Occipital lobe (tissue), 2 donors: ENCODE results near the gene SPATA24. TPM values are rescaled to one million over a fixed set of nuclear protein-coding genes. Genes with fewer than 3 reads are reported as not detected.
"Not testable (repeated sequence)": the region's sequence is repeated elsewhere in the genome, so short reads cannot be mapped to it uniquely, and the experiment has no call there.

Source experiments
- DNase-seq: peaks from one replicate; lab custom pipeline; 2025; lab: John Stamatoyannopoulos, UW
- total RNA-seq: library from RNA; depleted of rRNA; stranded (reverse); fragments of >200 nt; gene quantifications from one replicate; pipeline ENCODE4 v1.2.3, GENCODE V29; 2014

The SPATA24 gene
- total RNA-seq, 1 donor from 2014 or later, result 3.6 TPM

DNA sequence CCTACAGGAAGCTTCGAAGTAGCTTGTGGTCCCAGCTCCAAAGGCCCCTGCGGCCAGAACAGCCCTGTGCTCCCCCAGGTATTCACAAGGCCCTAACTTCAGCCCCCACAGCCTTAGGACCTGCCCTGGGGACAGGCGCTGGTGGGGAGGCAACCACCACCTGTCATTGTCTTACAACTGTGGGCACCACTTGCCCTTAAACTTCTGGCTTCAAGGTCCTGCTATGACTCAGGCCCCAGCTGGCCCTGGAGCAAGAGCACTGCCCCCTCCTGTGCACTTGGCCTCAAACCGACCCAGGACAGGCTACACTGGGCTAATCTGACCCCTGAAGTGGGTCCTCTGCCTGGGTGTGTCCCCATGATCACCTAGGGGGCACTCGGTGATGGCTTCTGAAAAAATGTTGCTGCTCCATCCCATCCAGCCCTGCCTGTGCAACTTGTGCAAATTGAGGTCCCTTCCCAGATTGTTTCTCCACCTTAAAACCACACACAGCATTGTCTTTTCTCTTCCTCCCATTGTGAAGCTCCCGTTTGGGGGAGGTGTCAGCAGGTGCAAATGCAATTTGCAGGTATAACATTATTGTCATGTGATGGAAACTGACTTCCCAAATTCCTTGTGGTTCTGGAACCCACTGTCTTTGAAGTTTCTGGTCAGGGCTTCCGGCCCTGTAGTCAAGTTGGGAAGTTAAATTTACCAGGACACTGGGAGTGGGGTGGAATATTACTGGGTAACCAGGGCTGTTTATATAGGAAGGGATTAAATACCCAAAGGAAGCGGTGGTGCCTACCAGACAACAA lies 7.8 kb downstream of the SPATA24 start:
- no peak for DNase-seq

DNA sequence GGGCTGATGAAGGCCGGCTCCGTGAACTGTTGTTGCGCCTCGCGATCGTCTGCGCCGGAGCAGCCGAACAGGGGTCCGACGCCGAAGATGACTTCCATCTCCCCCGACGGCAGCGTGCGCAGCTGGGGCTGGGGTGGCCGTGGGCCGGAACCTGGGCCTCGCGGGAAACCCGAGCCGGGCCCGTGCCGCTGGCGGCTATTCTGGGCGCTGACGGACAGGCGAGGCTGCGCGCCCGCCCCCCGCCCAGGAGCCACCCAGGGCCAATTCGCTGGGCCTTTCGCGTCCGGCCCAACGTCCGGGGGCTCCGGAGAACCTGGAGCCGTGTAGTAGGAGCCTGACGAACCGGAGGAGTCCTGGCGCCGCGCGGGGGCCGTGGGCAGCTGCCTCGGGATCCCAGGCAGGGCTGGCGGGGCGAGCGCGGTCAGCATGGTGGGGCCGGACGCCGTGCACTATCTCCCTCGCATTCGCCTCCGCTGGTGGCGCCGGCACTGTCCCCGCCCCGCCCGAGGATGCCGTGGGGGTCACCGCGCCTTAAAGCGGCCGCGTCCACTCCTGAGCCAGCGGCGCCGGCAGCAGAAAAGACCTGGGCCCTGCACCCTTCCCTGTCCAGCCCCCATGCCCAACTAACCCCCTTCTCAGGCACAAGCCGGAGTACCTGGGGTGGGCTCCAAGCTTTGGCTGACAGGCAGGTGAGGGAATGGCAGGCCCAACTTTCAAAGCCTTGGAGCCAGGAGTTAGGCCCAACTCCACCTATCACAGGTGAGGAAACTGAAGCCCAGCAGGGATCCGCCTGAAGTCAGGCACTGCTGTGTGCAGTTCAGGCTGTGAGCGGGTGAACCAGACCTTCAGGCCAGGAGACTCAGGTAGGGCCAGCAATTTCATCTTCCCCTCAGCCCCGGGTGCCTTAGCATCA lies 9.0 kb downstream of the SPATA24 start, which contains the start of gene PROB1:
Gene PROB1, minus strand, starts transcription at position 451 of the 913 bp plus-strand sequence. Its CDS starts 23 bp downstream, at position 428.
- DNase-seq, result no peak

DNA sequence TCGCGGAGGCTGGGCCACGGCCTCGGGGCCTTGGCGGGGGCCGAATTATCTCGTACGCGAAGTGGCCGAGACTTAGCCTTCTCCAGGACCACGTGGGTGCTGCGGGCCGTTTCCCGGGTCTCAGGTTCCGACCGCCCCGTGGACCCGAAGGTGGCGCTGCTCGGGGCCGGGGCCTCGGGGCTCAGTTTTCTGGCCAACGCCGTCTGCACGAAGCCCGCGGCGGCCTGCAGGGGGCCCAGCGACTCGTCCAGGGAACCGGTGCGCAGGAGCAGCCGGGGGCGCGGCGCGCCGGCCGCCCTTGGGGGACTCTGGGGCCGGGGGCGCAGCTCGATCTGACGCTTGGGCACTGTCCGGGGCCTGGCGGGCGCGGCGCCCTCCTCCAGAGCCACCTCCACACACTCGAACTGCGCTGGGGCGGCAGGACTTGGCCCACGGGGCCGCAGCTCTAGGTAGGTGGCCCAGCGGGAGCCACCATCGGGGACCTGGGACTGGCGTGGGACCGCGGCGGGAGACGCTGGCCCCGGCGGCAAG lies 9.7 kb downstream of the SPATA24 start:
- DNase-seq, result no peak

DNA sequence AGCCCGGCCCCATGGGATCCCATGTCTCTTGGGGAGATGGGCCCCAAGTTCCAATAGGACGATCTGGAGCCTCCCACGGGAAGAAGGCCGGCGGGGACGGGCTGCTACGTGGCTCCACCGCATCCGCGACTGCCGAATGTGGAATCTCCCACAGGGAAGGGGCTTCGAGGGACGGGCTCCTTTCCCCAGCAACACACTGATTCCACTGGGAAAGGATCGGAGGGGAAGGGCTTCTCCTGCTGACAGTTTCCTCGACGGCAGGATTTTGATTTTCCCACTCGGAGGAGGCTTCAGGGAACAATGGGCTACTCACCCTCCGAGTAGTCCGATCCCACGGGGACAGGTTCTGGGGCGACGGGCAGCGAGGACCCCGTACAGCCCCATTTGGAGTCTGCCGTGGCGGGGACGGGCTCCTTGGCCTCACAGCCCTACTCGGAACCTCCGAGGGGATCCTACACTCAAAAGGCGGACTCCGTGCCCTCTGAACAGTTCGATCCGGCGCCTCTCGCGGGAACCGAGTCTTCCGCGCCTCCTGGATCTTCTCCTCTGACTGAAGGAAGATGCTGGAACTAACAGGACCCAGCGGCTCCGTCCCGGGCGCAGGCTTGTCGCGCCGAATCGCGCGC lies 10.3 kb downstream of the SPATA24 start:
- no peak for DNase-seq

DNA sequence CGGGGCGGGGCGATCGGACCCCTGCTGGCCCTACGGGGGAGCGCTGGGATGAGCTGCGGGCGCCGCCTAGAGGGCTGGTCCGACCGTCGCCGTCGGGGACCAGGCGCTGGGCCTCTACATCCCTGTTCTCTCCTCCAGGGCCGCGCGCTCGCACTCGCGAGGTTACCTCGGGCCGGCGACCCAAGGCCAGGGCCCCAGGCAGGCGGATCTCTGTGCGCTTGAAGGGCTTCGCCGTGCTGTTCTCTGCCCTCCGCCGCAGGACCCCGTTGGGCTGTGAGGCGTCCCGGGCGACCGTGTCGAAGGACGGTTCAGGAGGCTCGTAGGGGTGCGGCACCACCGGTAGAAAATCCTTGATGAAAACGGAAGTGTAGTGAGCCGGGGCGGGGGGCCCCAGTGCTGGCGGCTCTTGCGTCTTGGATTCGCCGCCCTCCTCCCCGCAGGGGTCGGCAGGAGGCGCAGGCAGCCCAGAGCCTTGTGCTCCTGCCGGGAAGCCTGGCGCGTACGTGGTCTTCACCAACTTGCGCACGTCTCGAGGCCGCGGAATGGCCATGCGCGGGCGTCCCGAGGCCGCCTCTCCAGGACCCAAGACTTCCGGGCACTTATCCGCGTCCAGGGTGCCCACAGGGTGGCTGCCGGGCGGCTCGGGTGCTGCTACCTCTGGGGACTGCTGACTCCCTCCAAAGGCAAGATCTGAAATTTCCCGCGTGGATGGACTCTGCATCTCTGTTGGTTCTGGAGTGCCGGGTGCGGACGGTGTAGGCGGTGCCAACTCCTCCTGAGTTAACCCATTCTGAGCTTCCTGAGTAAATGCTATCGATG lies 11.0 kb downstream of the SPATA24 start:
- no peak for DNase-seq

DNA sequence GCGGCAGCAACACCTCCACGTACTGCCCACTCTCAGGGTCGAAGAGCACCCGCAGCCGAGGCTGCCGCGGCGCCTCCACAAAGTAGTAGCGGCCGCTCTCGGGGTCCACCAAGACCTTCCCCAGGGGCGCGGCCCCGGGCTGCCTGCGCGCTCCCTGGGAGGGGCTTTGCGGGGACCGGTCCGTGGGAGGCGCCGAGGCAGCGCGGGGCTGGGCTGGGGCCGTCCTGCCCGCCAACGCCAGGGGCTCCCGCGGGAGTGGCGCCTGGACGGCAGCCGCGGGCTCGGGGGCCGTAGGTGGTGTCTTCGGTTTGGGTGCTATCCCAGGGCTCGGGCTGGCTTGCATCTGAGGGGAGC lies 11.6 kb downstream of the SPATA24 start:
- no peak for DNase-seq

DNA sequence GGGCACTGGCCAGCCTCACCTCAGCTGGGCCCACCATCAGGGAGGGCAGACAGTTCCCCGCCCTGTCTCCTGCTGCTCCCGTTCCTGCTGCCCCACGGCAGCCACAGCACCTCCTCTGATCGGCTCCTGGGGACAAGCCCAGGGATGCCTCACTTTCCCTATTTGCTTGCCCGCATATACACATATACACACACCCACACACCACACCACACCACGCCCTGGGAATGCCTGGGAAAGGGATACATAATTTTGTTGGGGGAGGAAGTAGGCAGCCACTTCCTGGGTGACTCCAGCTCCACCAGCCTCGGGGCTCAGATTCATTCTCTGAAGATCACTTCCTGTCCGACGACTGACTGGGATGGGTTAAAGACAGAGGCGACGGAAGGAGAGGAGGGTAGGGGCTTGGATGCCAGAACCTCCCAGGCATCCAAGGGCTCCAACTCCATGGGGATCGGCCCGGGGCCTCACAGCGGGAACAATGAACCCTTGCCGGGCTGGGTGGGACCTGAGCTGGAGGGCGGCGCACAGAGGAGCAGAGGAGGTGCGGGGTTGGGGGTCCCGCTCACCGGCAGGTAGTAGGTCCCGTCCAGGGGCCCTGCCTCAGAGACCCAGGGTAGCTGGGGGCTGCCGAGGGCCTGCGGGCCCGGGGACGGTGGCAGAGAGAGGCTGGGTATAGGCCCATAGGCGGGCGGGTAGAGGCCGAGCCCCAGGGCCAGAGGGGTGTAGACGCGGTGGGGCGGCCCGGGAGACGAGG lies 12.1 kb downstream of the SPATA24 start:
- no peak for DNase-seq

DNA sequence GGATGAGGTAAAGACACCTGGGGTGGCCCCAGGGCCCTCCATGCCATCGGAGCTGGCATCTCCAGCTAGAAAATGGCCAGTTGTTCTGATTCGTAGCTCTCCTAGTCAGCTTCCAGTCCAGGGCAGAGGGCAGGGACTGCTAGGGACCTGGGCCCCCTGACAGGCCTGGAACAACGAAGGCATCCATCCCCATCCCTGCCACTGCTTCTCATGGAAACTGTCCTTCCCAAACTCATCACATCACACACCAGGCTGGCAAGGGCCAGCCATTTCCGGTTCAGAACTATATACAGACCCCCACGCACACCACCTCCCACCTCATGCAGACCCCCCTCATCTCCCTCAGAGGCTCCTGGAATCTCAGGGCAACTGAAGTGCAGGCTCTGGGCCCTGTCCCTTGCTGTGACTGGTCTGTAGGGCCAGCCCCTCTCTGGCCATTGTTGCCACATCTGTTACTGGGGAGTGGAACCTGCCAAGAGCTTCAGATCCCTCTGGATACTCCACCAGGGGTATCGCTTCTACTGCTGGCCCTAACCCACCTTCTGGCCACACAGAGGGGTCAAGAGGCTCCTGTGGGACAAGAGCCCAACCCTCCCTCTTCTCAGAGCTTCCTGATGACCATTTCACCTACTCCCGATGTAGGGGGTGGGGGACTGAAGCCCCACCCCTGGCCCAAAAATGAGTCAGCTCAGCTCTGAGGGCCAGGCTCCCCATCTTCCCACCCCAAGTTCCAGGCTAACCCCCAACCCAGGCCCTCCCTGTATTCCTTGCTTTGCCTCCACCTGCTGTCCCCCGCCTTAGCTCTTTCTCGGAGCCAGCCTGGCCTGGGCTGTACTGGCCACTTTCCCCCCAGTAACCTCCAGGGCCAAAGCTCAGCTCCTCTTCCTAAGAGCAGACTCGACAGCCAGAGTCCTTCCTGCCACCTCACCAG lies 13.0 kb downstream of the SPATA24 start:
- no peak for DNase-seq

DNA sequence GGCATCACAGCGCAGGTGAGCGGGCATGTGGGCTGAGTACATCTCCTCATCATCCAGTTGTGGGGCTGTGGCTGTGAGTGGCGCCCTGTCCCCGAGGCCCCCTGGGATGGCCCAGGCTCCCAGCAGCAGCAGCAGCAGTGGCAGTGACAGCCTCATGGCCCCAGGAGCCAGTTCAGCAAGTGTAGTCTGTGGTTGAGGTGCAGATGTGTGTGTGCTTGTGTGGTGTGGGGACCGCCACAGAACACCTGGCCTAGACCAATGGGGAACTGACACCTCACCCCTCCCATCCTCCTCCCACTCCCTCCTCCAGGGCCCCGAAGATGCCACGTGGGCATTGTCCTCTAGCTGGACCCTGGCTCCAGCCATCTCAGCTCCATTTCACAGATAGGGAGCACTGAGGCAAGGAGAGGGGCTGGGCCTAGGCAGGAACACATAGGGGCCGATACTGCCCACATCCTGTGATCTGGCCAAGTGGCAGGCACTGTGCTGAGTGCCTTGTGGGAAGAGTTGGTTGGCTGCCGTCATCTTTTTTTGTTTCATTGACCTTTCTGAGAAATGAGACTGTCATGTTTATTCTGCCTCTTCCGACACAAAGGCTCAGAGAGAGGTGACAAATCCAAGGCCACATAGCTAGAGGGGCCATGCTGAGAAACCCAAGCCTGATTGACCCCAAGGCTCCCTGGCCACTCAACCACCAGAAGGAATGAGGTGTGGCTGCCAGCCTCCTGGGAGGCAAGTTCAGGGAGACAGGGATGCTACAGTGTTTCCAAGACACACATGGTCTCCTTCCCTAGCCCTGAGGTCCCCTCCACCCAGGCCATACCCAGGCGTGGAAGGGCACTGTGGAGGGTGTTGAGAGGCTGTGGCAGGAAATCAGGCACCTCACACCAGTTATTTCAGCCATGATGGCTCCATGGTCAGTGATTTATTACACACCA lies 13.9 kb downstream of the SPATA24 start, which contains the start of gene MZB1:
Gene MZB1, minus strand, starts transcription at position 213 of the 938 bp plus-strand sequence. Its CDS starts 57 bp downstream, at position 156.
- DNase-seq, result no peak

DNA sequence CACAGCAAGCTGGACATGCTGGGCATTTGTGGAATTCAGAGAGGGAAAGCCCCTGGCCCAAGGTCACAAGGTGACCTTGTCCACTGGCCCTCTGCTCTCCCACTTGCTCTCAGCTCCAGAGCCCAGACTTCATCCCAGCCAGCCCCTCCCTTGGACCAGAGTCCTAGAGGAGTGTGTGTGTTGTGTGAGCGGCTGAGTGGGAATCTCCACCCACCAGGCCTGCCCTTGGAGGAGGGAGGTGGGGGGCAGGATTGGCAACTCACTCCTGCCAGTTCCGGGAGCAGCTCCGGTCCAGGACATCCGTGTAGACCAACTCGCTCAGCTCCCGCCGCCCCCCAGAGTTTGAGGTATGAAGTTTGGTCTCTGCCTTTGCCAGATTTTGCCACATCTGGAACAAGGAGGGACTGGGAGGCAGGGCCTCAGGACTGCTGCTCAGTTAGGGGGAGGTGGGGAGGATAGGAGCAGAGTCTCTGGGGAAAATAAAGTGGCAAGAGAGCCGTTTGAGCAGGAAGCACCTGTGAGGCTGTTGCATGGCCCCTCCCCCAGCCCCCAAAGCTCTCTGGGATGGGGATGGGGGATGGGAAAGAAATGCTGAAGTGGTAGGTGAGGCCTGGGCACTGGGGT lies 15.6 kb downstream of the SPATA24 start:
- no peak for DNase-seq

DNA sequence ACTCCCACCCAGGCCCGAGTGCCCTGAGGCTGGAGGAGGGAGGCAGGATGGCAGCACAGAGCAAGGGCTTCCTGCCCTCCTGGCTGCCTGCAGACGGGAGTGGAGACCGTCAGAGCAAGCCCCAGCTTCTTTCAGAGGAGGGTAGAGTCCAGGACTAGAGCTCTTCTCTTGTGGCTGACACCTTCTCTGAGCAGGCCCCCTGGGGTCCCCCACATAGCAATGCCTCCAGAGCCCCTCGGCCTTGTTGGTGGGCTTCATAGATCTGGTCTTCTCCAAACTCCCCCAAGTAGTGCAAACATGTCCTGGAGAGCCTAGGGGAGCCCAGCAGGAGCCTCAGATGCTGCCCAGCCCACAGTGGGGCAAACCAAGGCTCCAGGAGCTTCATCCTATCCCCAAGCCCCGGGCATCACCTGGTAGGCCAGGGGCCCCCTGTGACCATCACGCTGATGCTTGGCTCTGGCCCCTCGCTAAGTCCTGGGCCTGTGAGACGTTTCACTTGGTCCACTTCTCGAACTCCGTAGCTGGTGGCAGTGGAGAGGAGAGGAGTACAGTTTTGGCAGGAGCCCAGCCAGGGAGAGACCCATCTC lies 16.2 kb downstream of the SPATA24 start:
- DNase-seq, result no peak

DNA sequence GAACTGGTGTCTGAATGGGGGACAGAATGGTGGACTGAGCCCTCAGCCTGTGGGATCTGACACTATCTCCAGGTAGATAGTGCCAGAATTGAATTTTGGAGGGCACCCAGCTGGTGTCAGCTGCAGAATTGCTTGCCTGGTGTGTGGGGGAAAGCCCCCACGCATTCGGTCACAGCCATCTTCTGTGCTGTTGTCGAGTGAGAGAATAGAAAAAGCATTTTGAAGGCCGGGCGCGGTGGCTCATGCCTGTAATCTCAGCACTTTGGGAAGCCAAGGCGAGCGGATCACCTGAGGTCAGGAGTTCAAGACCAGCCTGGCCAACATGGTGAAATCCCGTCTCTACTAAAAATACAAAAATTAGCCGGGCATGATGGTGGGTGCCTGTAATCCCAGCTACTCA lies 16.9 kb downstream of the SPATA24 start:
- DNase-seq, result not testable (repeated sequence)

DNA sequence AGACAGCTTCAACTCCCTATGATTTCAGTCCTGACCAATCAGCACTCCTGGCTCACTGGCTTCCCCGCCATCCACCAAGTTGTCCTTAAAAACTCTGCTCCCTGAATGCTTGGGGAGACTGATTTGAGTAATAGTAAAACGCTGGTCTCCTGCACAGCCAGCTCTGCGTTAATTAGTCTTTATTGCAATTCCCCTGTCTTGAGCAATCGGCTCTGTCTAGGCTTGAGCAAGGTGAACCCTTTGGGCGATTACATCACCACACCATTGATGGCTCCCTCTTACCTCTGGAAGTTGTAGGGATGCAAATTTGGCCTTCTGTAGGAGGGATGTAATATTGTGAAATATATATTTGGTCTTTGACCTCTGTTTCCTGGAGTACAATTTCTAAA lies 17.8 kb downstream of the SPATA24 start:
- no peak for DNase-seq

DNA sequence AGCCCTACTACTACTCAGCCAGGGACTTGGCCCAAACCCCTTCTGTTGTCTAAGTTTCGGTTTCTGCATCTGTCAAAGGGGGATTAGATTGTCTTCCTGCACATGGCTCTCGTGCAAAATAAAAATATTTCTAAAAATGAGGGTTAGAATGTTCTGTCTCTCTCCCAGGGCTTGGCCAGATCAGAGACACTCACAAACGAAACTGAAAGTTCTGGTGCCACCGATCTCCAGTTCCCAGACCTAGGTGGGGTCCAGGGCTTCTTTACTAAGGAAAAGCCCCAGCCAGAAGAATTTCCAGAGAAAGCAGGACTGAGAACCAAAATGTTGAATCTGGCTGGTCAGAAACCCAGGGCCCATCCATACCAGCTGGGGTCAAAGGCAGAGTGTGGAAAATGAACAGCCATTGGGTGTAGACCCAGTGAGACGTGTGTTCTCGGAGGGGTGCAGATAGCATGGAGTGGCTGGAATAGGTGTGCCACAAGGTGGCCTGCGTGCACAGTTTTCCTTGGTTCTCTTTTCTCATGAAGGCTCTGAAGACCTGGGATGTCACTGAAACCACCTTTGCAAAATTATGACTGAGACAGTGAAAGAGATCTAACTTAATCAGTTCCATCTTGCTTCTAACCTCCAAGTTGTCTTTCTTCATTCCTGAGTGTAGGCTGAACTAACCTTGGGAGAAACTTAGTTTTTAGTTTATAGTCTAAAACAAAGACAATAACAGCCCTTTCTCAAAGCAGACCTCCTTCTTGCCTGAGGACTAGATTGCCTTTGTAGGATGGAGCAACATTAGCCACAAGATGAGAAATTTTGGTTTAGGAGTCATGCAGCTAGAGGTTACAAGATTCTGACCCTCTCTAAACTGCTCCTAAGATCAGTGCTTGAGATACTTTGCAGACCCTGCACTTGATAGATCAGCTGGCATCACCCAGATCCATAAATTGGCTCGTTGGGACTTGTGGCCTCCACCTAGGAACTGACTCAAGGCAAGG lies 18.5 kb downstream of the SPATA24 start:
- DNase-seq, result no peak

DNA sequence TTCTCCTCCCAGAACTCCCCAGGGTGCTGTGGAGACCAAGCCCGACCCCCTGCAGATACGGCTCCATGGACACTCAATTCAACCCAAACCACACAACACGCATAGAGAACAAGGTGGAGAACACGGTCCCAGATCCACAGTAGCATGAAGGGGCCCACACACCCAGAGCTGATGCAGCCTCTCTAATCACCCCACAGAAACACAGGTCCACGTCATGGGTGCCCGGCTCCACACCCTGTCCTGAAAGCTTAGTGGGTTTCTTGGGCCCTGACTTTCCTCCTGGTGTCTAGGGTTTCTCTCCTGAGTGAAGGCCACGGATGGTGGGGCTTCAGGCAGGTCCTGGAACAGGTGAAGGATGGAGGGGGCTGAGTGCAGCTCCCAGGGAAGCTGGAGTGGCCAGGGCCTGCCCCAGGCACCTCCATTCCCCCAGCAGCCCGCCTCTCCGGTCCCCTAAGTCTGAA lies 19.3 kb downstream of the SPATA24 start:
- DNase-seq, result no peak
